ENCODE measurements around the gene PPP1CA.
"Not testable (repeated sequence)": the region's sequence is repeated elsewhere in the genome, so short reads cannot be mapped to it uniquely, and the experiment has no call there.

Gene PPP1CA

GRCh38 chr11:67406969-67407687, 5.5 kb upstream of the PPP1CA start:
- H3K4me3 ChIP-seq (ENCODE audit: control insufficient read depth, low read depth, low read length) = no peak overlapping the region
- no peak for DNase-seq (ENCODE audit: low read depth)
- peak; percentile 4 for TF ChIP-seq CTCF (IDR thresholded peaks at IDR 0.05; ENCODE audit: control insufficient read depth, insufficient read depth, low read depth, low read length, missing control alignments)

- DNase-seq (ENCODE audit: low read depth) = no peak
- no peak overlapping the region for H3K4me3 ChIP-seq (ENCODE audit: control insufficient read depth, low read depth, low read length)
- TF ChIP-seq CTCF (IDR thresholded peaks at IDR 0.05; ENCODE audit: control insufficient read depth, insufficient read depth, low read depth, low read length, missing control alignments) = no peak
Measured at GRCh38 chr11:67406420-67406968, 4.8 kb upstream of the PPP1CA start.

GRCh38 chr11:67405688-67406339, 4.2 kb upstream of the PPP1CA start:
- no peak overlapping the region for H3K4me3 ChIP-seq (ENCODE audit: control insufficient read depth, low read depth, low read length)
- no peak for DNase-seq (ENCODE audit: low read depth)
- TF ChIP-seq CTCF (IDR thresholded peaks at IDR 0.05; ENCODE audit: control insufficient read depth, insufficient read depth, low read depth, low read length, missing control alignments) = no peak

- no peak for DNase-seq (ENCODE audit: low read depth)
- no peak overlapping the region for H3K4me3 ChIP-seq (ENCODE audit: control insufficient read depth, low read depth, low read length)
- TF ChIP-seq CTCF (IDR thresholded peaks at IDR 0.05; ENCODE audit: control insufficient read depth, insufficient read depth, low read depth, low read length, missing control alignments) = no peak
Measured at GRCh38 chr11:67405196-67405567, 3.5 kb upstream of the PPP1CA start.

GRCh38 chr11:67404515-67405195, 3.0 kb upstream of the PPP1CA start:
- no peak for DNase-seq (ENCODE audit: low read depth)
- H3K4me3 ChIP-seq (ENCODE audit: control insufficient read depth, low read depth, low read length) = no peak overlapping the region
- TF ChIP-seq CTCF (IDR thresholded peaks at IDR 0.05; ENCODE audit: control insufficient read depth, insufficient read depth, low read depth, low read length, missing control alignments) = no peak

- H3K4me3 ChIP-seq (ENCODE audit: control insufficient read depth, low read depth, low read length); DNase-seq (ENCODE audit: low read depth): not testable (repeated sequence)
Measured at GRCh38 chr11:67403085-67403484, 1.4 kb upstream of the PPP1CA start.

- peak overlapping the region; percentile 32 for H3K4me3 ChIP-seq (ENCODE audit: control insufficient read depth, low read depth, low read length)
- not testable (repeated sequence) for DNase-seq (ENCODE audit: low read depth)
Measured at GRCh38 chr11:67402192-67402839, 658 bp upstream of the PPP1CA start.
